Right lung (tissue), 5 donors: ENCODE results near the gene DPH5. TPM values are rescaled to one million over a fixed set of nuclear protein-coding genes. Genes with fewer than 3 reads are reported as not detected.
"Not testable (repeated sequence)": the region's sequence is repeated elsewhere in the genome, so short reads cannot be mapped to it uniquely, and the experiment has no call there.

Experiments
- DNase-seq, 2 donors: peaks; one replicate each; pipeline ENCODE4 v3.0.0-alpha.2; 2013
- polyA plus RNA-seq, 5 donors: library from polyadenylated mRNA; unstranded; fragments of 120-200 nt; gene quantifications; one replicate each; pipeline versions ENCODE4 v1.2.1 to v1.2.3, GENCODE V29; 2013; ENCODE audit warnings: inconsistent platforms in 1 of 5, low replicate concordance in 1 of 5; ENCODE audit not compliant: insufficient read length in 5 of 5, insufficient read depth in 1 of 5

The DPH5 gene
- polyA plus RNA-seq, 5 donors, result 62.7 to 79.5 (median 73.8) TPM

DNA sequence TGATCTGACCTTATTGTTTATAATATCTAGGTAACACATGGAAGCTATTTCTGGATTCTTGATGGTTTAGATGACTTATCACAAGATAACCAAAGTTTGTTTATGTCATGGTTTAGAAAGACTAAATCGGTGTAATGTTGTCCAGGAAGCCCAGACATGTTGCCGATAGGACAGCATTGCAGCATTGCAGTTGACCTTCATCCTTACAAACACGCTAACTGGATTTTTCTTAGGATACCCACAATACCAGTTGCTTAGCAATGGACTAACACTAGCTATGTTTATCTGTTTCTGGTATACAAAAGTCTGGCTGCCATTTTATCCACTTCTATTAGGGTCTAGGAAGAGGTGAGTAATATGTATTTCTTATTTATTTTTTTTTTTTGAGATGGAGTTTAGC, 11.7 kb upstream of the DPH5 start:
- DNase-seq, result no peak

DNA sequence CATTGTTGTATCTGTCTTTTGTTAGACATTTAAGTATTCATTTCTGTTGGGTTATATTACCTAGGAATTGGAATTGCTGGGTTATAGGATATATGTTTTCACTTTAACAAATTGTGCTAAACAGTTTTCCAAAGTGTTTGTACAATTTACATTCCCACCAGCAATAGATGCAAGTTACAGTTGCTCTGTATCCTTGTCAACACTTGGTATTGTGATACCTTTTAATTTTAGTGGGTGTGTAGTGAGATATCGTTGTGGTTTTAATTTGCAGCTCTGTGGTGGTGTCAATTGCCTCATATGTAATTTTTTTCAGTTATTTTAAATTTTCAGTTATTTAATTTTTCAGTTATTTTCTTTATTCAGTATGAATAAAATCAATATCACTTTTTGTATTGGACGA, 7.4 kb upstream of the DPH5 start:
- no peak for DNase-seq

DNA sequence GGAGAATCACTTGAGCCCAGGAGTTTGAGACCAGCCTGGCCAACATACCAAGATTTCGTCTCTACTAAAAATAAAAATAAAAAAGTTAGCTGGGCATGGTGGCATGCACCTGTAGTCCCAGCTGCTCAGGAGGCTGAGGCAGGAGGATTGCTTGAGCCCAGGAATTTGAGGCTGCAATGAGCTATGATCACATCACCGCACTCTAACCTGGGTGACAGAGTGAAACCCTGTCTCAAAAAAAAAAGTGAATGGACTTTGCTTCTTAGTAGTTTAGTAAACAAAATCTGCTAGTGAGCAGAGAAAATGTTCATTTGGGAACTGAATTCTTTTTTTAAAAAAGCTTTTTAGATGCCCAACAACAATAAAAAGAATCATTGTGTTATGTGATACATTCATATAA, 6.5 kb upstream of the DPH5 start:
- not testable (repeated sequence) for DNase-seq

DNA sequence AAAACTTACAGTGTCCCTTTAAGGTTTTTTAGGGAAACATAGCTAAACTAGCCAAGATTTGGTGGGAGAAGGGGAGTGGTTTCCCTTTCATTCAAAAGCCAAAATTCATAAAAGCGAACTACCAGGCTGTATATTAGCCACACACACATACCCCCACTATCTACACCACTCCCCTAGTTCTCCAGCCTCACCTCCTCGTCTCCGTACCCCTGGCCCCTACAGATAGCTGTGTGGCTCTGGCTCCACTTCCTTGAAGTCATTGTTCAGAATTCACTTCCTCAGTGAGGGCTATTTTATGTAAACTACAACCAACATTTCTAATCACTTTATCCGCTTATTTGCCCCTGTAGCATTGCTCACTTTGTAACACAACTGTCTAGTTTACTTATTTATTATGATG, 5.3 kb upstream of the DPH5 start:
- no peak for DNase-seq

DNA sequence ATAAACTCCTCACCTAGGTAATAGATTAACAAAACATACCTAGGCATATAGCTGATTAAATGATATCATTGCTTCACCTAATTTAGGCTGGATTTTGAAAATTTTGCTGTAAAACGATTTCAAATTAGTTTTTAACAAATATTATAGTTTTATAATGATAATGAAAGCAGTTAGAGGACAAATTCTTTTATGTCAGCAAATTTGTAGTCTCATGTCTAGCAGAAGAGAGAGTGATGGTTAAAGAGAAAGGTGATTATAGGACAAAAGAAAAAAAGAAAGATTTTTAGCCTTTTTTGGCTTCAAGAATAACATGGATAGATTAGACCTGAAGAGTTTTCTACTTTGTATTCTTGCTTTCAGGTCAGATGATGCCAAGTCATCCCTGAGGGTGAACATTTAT, 3.6 kb upstream of the DPH5 start:
- DNase-seq, result no peak

DNA sequence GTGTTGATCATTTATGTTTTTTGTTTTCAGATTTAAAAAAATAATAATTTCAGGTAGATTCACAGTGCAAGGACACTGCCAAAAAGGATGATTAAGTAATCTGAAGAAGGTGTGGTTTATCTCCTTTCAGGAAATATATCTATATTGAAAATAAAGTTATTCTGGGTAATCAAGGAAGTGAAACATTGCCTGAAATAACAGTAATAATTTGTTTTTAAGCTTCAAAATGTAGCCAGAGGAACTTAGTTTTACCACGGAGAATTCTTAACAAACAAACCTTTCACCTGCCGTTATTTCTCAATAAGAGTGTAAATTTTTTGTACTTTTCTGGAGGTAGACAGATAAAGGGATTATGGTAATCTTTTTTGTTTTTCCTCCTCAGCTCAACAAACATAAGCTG, 2.9 kb upstream of the DPH5 start:
- no peak for DNase-seq

DNA sequence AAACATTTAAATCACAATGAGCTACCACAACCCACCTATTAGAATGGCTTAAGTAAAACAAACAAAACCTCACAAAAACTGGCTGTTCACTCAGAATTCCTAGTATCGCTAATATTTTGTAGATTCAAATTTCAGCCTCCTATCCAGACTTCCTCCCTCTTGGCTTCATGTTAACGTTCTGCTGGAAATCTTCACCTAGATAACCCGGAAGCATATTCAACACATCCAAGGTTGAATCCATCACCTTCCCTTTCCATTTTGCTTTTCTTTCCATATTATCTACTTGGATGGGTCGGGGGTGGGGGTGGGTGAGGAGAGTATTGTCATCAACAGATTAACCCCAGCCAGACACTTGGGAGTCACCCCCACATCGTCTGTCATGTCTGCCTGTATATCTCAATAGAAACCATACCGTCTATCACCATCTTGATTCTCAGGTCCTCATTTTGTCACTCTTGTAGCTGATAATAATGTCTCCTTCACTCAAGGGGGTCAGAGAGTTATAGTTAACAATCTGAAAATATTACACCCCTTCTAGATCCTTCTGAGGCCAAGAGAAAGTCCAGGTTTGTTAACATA, 1.7 kb upstream of the DPH5 start:
- DNase-seq, result no peak

DNA sequence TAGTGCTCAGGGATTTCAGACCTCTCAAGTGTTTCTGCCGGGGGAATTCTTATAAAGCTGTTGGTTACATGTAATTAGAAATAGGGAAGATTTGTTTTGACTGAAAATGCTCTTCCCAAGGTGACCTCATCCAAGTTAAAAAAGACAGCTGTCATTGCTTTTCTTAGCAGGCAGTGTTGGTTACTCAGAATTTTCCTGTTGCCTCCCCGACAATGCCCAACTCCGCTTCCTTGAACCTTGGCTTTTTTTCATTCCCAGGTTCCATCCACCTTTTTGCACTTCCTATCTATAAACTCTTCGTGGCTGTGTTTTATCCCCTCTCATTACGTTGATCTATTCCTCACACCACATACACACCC, 825 bp upstream of the DPH5 start:
- DNase-seq, result no peak

DNA sequence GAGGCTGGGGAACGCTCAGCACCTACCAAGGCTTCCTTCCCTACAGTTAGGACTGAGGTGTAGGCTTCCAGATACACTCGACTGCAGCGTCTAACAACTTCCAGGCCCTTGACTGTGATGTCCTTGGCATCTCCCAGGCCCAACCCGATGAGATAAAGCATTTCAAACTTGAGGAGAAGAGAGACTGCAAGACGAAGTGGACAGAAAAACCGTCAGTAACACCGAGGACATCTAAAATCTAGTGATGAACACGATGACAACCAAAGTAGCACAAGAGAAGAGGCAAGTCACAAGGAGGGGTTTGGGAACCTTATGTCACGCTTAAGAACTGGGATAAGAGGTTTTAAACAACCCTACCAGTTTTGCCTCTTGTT, 314 bp downstream of the DPH5 start:
- DNase-seq, result no peak

DNA sequence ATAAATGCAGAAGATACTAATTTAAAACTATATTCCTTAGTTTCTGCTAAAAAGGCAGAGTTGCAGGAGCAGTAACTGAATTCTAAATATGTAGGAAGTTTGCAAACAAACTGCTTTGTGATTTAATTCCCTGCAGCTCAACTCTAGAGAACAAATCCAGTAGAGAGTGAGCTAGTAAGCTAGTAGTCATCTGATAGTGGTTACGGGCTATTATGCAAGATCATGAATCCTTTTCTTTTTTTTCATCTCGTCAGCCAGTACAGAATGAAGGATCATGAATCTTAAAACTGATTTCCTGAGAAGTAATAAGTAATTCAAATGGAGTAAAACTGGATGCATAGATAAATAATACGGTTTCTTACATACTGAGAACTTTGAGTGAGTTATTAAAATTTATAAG, 3.3 kb downstream of the DPH5 start:
- no peak for DNase-seq

DNA sequence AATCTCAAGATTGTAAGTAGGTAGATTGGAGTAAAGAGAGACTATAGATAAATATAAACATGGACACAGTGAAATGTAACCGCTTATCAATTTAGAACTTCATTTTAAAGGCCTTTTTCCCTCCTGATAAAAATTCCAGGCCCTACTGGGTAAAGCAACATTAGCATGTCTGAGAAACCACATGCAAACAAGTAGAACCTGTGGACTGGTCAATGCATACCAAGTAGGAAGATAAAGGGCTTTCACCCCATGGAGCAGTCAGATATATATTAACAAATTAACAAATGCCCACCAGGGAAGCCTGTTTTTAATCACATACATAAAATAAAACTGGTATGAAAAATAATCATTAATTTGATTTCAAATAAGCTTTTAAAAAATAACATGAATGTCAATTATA, 8.1 kb downstream of the DPH5 start:
- DNase-seq, result no peak

DNA sequence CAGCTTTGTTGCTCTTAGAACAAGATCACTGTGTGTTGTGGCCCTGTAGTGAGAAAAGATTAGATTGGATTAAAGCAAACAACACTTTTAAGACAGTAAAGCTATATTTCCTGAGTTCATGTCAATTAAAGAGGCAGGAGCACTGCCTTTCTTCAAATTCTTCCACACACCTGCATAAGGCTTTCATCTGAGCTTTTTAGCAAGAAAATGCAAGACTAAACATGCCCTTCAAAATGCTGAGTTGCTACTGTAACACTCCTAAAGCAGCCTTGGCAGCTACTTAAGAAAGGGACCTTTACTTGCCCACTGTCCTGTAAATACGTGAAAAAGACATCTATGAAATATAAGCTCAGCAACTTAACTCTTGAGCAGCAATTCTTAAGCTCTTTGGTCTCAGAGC, 11.8 kb downstream of the DPH5 start:
- no peak for DNase-seq

DNA sequence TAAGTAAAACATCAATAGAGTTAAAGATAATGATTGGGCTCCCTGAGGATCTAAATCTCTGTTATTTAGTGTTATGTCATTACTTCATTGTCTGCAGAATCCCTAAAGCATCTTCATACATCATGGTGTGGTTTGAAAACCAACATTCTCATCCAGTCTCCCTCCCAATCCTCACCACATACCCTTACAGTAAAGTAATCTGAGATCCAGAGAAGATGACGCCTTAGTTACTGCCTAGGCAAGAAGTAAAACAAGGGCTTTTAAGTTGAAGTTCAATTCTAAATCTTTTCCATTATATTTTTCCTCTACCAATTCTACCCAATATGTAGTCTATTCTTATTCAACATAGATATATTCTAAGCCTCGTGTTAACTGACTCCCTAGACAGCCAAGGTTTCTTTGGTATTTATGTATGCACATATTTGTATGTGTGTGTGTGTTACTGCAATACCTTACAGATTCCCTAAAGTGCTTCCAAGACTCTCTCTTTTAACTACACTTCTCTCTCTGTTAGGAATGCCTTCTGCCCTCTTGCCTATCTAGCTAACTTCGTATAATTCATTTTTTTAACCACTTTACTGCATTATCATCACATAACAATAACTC, 17.3 kb downstream of the DPH5 start:
- DNase-seq, result no peak

DNA sequence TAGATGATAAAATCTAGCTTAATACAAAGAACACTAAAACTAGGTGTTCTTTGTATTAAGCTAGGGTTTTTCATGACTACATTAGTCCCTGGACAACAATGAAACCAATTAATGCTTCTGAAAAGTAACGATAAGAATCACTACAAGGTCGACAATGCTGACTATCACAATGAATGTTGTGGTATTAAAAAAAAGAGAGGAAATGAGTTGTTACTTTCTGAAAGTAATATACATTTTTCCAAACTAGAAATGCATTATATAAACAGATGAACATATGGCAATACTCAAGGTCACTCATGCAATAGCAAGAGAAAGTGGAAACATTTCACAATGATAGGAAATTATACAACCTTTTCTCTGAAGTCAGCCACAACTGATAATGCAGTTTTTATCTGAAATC, 19.0 kb downstream of the DPH5 start:
- DNase-seq, result peak; percentile 79 to 84

DNA sequence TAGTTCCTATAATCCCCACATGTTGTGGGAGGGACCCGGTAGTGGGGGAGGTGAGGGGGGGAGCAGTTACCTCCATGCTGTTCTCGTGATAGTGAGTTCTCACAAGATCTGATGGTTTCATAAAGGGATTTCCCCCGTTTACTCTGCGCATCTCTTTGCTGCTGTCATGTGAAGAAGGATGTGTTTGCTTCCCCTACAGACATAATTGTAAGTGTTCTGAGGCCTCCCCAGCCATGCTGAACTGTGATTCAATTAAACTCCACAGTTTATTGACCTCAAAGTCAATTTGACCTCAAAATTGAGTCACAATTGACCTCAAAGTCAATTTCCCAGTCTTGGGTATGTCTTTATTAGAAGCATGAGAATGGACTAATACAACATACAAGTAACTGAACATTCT, 19.7 kb downstream of the DPH5 start:
- DNase-seq, result no peak

DNA sequence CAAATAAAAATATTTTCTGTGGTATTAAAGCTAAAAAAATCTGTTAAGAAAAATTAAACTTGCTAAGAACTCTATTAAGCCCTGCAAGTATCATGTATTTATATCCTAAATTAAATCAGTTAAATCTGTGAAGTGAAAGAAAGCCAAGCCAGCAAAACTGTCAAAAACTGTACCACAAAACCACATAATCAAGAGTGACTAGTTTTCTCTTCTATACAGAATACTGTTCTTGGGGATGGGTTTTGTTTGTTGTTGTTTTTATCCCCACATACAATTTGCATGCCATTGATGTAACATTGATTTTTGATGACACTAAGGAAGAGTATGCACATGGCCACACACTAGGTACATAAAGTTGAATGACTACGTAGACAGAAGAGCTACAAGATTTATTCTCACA, 20.4 kb downstream of the DPH5 start:
- no peak for DNase-seq

DNA sequence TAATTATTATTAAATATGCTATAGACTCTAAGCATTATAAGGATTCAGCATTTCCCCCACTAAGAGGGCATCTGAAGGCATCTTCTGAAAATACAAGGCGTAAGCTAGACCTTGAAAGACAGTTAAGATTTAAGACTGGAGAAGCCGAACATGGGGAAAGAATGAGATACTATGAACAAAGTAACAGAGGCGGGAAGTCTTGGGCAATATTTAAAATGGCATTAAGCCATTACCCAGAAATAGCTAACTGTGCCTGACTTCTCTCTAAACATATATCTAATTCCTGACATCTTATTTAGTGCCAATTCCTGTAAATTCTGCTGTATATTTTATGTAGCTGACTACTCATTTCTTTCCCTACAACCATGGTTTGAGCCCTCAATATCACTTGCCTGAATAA, 20.9 kb downstream of the DPH5 start:
- DNase-seq, result peak in 1 of 2 donors; percentile 77

DNA sequence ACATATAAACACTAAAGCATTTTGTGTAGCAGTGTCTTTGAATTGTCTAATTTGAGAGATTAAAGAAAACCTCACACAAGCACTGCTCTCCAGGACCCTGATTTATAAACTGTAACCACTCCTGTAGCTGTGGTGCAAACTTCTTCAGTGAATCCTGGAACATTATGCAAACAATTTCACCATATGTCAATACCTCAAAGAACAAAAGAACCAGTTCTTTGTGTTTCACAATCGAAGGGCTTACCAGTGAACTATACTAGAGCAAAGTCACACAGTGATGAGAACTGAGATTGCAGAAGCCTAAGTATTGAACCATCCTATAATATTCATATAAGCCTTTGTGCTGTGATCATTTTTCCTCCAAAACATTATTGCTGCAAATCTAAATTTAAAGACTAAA, 21.5 kb downstream of the DPH5 start:
- DNase-seq, result no peak

DNA sequence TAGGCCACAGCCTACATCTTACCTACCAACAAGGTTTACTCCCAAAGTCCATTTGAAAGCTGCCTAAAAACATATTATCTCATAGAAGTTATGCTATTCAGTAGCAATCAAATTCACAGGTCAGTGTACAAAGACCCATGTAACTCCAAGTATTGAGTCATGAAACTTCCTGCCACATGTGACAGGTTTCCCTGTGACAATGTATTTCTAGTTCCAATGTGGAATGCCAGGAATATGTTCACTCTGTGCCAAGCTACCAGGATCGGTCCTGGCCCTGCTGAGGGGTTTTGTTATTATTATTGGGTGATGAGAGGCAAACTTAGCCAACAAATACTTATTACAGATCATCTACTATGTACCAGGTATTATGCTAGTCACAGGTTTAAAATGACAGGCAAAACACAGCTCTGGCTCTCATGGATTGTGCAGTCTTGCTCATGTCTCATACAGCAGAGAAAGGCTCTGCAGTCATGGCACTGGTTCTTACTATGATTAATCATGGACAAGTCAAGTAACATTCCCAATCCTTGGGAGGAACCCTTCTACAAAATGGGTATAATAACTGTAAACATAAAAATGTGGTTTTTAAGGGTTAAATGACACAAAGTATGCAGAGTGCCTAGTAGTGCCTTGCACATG, 22.5 kb downstream of the DPH5 start:
- DNase-seq, result no peak

DNA sequence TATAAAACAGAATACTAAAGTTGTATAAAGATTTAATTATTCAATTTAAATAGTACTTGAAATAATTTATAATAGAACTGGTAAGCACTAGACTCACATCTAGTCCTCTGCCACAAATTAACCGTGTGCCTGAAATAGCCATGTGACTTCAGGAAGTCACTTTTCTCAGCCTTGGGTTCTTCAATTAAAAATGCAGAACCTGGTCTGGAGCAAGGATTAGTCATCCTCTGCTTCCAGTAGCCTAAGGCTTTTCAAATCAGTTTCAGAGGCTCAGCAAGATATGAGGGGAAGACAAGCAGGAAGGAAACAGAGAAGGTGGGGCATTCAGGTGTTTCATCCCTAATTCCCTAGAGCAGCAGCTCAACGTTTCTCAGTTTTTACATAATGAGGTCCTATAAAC, 23.0 kb downstream of the DPH5 start:
- DNase-seq, result no peak

DNA sequence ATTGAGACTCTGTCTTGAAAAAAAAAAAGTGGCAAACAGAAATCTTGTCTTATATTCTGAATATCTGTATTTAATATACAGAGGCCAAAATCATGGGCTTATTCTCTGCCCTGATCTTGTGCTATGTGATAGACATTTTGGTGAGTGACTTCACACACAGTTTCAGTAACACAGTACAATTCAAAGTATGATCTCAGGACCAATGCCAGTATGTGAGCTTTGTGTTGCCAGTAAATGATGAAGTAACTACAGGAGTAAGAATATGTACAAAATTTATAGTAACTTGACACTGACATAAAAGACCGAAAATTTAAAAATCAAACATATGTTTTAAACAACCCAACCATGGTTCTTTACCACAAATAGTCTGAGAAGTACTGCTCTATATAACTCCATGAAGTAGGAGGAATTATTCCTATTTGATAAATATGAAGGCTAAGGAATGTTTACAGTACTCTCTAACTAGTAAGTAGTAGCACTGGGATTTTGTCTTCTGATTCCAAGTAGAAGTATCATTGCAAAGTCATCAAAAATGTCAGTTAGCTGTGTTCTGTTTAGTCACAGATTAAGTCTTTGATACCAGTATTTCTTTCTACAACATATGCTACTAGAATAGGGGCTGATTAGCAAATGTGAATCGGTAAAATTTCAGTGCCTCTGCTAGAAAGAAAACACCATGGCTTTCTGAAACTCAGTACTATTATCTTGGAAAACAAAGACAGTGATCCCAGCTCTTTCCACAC, 25.3 kb downstream of the DPH5 start:
- no peak for DNase-seq

DNA sequence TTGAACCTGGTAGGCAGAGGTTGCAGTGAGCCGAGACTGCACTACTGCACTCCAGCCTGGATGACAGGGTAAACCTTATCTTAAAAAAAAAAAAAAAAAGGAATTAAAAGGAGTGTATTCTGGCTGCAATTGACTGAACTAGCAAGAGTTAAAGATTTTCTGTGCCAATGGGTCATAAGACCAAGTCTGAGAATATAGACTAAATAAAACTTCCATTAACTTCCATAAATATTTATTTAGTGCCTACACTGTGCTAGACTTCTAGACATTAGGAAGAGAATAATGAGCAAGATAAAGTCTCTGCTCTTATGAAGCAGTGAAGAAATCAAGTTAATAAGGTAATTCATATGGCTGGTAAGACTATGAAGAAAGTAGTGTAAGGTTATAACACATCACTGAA, 27.2 kb downstream of the DPH5 start:
- no peak for DNase-seq
